Osteoblast (primary cell): Measurements from ENCODE around the gene USP6NL. TPM values are rescaled to one million over a fixed set of nuclear protein-coding genes. Genes with fewer than 3 reads are reported as not detected.

Source experiments
- DNase-seq: peaks from one replicate; pipeline ENCODE4 v3.0.0; 2011; ENCODE audit warnings: low spot score, mixed read lengths; ENCODE audit not compliant: insufficient read length; ENCODE audit errors: missing footprints
- H2AFZ ChIP-seq: 2 replicates; pipeline ENCODE4 v1.6.0; 2011; ENCODE audit warnings: mild to moderate bottlenecking, low read length
- H3K27ac ChIP-seq: 2 replicates; pipeline ENCODE4 v1.5.1; 2011; ENCODE audit warnings: mild to moderate bottlenecking, low read depth, low read length, moderate library complexity
- H3K27me3 ChIP-seq: 2 replicates; pipeline ENCODE4 v1.6.0; 2012; ENCODE audit warnings: mild to moderate bottlenecking, control low read depth, inconsistent platforms, low read length, moderate library complexity; ENCODE audit not compliant: insufficient read depth
- H3K36me3 ChIP-seq: 2 replicates; pipeline ENCODE4 v1.5.1; 2011; ENCODE audit warnings: mild to moderate bottlenecking, low read length, control low read depth, moderate library complexity; ENCODE audit not compliant: insufficient read depth
- H3K4me1 ChIP-seq: 2 replicates; pipeline ENCODE4 v1.5.1; 2011; ENCODE audit warnings: mild to moderate bottlenecking, low read length, control low read depth, moderate library complexity; ENCODE audit not compliant: insufficient read depth
- H3K4me2 ChIP-seq: 2 replicates; pipeline ENCODE4 v1.6.0; 2011; ENCODE audit warnings: mild to moderate bottlenecking, low read length; ENCODE audit not compliant: insufficient read depth
- H3K4me3 ChIP-seq: fragments of 200-600 bp; sonication (generic); 3 replicates; pipeline ENCODE4 v1.5.1; 2012; ENCODE audit warnings: mild to moderate bottlenecking, low read length, inconsistent platforms; ENCODE audit not compliant: insufficient read depth
- H3K79me2 ChIP-seq: 2 replicates; pipeline ENCODE4 v1.6.0; 2012; ENCODE audit warnings: mild to moderate bottlenecking, low read length, control low read depth, inconsistent platforms; ENCODE audit not compliant: insufficient read depth
- H3K9me3 ChIP-seq: 2 replicates; pipeline ENCODE4 v1.5.1; 2011; ENCODE audit warnings: low read depth, low read length, control low read depth
- H4K20me1 ChIP-seq: 2 replicates; pipeline ENCODE4 v1.6.0; 2012; ENCODE audit warnings: mild to moderate bottlenecking, low read length, control low read depth; ENCODE audit not compliant: insufficient read depth
- CTCF ChIP-seq: IDR thresholded peaks from 2 replicates; pipeline ENCODE4 v1.5.1; 2011; ENCODE audit warnings: mild to moderate bottlenecking, low read depth, low read length, moderate library complexity; ENCODE audit errors: extremely low read depth
- total RNA-seq: library from RNA; depleted of rRNA; stranded (reverse); fragments of >200 nt; gene quantifications from 2 replicates; pipeline ENCODE4 v1.2.3, GENCODE V29; 2012

Gene USP6NL
- total RNA-seq, 1 donor: 13.8 TPM

GRCh38 chr10:11535346-11535959, 76.0 kb downstream of the USP6NL start:
- Histone ChIP-seq H3K27ac (no peak overlapping the region), H4K20me1 (peaks cover 13% of the 10 kb centered on the region), H3K36me3 (no peaks in the 10 kb centered on the region), H2AFZ (no peak overlapping the region), H3K4me3 (no peak overlapping the region), H3K27me3 (no peaks in the 10 kb centered on the region), H3K4me2 (no peak overlapping the region), H3K9me3 (no peaks in the 10 kb centered on the region), H3K4me1 (peaks cover 27% of the 10 kb centered on the region), H3K79me2 (peaks cover 13% of the 10 kb centered on the region)
- no peak for DNase-seq
- no peak for TF ChIP-seq CTCF

DNA sequence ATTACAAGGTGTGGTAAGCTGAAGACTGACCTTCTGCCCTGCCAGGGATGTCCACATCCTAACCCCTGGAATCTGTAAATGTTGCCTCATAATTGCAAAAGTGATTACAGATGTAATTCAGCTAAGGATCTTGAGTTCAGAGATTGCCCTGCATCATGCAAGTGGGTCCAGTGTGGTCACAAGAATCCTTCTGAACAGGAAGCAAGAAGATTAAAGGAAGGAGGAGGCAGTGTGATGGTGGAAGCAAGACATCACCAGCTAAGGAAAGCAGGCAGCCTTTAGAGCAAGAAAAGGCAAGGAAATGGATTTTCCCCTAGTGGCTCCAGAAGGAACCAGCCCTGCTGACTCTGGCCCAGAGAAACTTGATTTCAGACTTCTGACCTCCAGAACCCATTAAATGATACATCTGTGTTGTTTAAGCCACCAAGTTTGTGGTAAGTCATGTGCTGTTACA, 78.1 kb downstream of the USP6NL start:
- TF ChIP-seq CTCF: peak; percentile 48
- no peak for DNase-seq
- no peak overlapping the region for H3K4me3 ChIP-seq
- no peaks in the 10 kb centered on the region for H3K36me3 ChIP-seq
- no peaks in the 10 kb centered on the region for H4K20me1 ChIP-seq
- H3K27ac ChIP-seq: no peak overlapping the region
- H2AFZ ChIP-seq: no peak overlapping the region
- H3K4me2 ChIP-seq: no peak overlapping the region
- no peaks in the 10 kb centered on the region for H3K27me3 ChIP-seq
- peaks cover 21% of the 10 kb centered on the region for H3K4me1 ChIP-seq
- no peaks in the 10 kb centered on the region for H3K9me3 ChIP-seq
- H3K79me2 ChIP-seq: peaks cover 13% of the 10 kb centered on the region

GRCh38 chr10:11532306-11532705, 79.1 kb downstream of the USP6NL start:
- Histone ChIP-seq H3K79me2 (peaks cover 13% of the 10 kb centered on the region), H3K4me1 (peaks cover 26% of the 10 kb centered on the region), H2AFZ (peak overlapping the region; percentile 33), H3K36me3 (no peaks in the 10 kb centered on the region), H3K27me3 (no peaks in the 10 kb centered on the region), H3K9me3 (no peaks in the 10 kb centered on the region), H3K4me2 (peak overlapping the region; percentile 71), H3K27ac (peak overlapping the region; percentile 50), H3K4me3 (peak overlapping the region; percentile 12), H4K20me1 (no peaks in the 10 kb centered on the region)
- no peak for DNase-seq
- TF ChIP-seq CTCF: no peak

GRCh38 chr10:11530806-11531205, 80.6 kb downstream of the USP6NL start:
- H2AFZ ChIP-seq: no peak overlapping the region
- H3K27ac ChIP-seq: no peak overlapping the region
- peaks cover 13% of the 10 kb centered on the region for H3K79me2 ChIP-seq
- DNase-seq: no peak
- no peak for TF ChIP-seq CTCF
- peaks cover 28% of the 10 kb centered on the region for H3K4me1 ChIP-seq
- H3K36me3 ChIP-seq: no peaks in the 10 kb centered on the region
- H4K20me1 ChIP-seq: no peaks in the 10 kb centered on the region
- H3K27me3 ChIP-seq: no peaks in the 10 kb centered on the region
- H3K9me3 ChIP-seq: no peaks in the 10 kb centered on the region
- no peak overlapping the region for H3K4me2 ChIP-seq
- H3K4me3 ChIP-seq: no peak overlapping the region
